Measurements from ENCODE around the gene BRPF1.
"Not testable (repeated sequence)": the region's sequence is repeated elsewhere in the genome, so short reads cannot be mapped to it uniquely, and the experiment has no call there.

Gene BRPF1

DNA sequence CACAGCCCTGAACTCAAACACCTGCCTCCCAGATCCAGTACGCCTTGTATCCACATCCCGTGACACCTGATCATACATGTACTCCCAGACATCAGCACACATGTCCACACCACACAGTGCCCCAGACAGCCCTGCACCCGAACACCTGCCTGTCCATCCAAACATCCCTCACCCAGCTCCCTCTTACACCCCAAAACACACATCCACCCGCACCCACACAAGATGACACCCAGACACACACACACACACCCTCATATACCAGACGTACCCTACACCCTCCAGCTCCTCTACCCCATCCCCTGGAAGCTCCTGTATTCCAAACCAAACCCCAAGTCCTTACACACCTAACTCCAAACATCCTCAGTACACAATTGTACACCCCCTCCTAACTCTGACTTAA is 37.5 kb downstream of the BRPF1 start:
- DNase-seq (ENCODE audit: low spot score), result no peak

DNA sequence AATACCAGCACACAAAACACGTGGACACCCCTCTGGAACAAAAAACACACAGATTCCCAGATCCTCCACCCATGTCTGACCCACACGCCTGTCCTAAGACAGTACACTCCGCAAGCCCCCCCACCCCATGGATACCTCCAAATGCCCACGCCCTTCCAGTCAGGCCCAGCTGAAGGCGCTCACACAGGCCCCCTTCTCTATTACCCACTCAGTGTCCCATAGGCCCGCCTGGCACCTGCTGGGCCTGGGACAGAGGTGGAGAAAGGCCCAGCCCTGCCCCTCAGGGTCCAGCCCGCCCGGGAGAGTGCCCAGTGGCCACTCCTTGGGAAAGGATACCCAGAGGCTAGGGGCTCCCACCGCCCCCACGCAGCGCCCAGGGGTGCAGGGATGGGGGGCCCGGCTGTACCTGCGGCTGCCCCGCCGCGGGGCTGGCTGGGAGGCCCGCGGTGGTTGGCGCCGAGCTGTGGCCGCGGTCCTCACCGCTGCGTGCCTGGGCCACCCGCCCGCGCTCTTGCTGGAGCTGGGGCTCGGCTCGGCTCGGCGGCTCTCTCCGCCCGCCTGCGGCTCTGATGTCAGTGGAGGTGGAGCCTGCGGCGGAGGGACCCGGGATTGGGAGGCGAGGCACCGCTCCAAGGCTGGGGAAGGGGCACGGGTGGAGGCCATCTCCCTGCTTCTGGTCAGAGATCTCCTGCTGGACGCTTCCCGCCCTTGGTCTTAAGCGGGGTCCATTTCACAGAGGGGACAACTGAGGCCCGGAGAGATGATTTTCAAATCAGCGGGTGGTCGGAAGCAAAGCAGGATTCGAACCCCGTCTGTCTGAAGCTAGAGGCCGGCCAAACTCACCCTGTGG is 38.1 kb downstream of the BRPF1 start, which contains the start of gene CAMK1:
TSS of gene CAMK1 (minus strand) at position 522 of the 850 bp plus-strand sequence. CDS start 2,198 bp downstream, outside the sequence.
- DNase-seq (ENCODE audit: low spot score), result peak; percentile 32

DNA sequence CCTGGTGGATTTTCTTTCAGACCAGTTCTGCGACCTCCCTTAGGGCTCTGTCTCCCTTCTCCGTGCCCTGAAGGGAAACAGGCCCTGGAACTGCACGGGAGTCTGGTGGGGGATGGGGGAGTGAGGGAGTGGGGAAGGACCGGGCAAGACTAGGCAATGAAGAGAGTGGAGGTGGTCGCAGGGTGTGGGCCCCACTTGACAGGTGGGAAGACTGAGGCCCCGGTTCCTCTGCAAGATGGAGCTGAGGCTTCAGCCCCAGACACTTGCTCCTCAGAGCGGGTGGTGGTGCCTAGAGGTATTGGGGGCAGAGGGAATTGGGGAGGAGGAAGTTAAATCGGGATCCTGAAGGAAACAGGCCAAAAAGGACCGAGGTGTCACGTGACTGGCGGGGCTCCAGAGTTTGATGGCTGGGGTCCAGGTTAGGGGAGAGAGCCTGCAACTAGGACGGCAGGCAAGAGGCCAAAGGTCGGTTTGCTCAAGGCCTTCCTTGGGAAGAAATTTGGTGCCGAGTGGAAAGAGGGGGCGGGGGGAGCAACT is 38.8 kb downstream of the BRPF1 start:
- no peak for DNase-seq (ENCODE audit: low spot score)

DNA sequence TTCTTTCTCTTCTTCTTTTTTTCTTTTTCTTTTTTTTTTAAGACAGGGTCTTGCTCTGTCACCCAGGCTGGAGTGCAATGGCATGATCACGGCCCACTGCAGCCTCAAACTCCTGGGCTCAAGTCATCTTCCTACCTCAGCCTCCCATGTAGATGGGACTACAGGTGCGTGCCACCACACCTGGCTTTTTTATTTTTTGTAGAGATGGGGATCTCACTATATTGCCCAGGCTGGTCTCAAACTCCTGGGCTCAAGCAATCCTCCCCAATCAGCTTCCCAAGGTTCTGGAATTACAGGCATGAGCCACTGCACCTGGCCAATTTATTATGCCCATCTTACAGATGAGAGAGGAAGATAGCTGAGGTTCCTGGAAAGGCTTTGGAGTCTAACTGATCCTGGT is 39.5 kb downstream of the BRPF1 start:
- DNase-seq (ENCODE audit: low spot score), result not testable (repeated sequence)

DNA sequence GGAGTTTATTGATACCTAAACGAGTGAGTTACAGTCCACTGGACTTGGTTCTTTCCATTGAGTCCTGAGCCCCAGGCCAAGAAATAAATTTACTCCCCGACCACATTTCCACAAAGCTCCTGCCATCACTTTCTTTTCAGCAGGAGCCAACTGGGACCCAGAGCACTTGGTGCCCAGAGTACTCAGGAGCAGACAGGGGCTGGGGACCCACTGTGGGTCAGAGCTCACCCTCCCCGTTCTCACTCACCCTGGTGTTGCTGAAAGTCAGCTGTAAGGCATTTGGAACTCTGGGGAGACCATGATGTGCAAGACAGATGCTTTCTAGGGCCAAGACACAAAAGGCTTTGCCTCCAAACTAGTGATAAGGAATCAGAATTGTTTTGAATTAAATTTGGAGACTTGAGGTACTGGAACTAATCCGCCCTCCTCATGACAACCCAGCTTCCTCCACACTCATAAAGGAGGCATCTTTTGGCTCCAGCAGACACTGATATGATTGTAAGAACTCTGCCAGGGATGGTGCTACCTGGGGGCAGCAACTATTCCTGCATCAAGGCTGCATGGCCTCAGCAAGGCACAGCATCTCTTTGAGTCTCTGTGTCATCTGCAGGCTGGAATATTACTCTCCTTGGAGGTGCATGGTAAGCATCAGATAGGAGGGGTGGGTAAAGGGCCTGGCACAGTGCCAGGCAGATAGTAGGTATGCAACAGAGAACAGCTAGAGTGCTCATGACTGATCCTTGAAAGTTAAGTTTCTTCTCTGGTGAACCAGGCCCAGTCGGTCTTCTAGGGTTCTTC is 45.6 kb downstream of the BRPF1 start:
- DNase-seq (ENCODE audit: low spot score), result no peak

DNA sequence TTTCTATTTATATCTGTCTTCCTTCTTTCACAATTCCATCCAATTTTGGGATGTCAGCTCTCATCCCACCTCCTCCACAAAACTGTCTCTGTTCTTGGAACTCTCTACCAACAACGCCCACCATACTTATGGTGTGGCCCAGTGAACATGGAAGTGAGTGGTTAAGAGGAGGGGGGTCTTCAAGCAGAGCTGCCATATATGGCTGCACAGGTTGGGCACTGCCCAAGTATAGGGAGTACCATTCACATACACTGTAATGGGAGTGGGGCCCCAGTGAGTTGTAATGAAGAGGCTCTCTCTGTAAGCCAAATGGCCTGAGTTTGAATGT is 46.1 kb downstream of the BRPF1 start:
- DNase-seq (ENCODE audit: low spot score), result no peak

DNA sequence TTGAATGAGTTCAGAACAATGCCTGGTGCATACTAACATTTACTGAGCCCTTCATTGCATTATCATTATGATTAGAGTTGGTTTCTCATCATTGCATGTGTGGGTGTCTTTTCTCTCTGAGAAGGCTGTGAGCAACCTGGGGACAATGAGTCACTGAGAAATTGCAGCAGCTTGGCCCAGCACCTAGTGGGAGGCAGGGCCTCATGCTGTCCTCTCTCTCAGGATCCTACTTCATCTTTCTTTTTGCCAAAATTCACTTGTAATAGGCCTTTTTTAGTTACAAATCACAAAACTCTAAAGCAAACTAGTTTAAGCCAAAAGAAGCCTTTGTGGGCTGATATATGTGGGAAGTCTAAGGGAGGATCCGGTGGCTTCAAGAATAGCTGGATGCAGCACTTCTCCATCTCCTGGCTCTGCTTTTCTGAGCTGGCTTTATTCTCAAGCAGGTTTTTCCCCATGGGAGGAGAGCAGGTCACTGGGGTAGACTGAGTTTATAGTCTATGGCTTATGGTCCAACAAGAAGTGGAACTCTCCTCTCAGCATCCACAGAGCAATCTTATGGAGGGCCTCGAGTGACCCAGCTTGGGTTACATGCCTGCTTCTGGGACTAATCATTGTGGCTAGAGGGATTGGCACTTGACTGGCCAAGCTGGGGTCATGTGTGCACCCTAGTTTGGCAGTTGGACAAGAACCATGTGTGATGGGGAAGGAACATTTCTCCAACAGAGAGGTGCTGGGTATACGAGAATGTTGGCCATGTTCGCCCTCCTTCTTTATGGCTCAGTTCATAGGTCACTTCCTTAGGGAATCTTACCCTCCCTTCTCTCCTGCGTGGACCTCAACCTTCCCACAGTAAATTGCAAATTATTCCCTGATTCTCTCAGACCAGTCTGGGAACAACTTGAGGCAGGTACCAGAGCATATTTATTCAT is 46.9 kb downstream of the BRPF1 start:
- DNase-seq (ENCODE audit: low spot score), result no peak

DNA sequence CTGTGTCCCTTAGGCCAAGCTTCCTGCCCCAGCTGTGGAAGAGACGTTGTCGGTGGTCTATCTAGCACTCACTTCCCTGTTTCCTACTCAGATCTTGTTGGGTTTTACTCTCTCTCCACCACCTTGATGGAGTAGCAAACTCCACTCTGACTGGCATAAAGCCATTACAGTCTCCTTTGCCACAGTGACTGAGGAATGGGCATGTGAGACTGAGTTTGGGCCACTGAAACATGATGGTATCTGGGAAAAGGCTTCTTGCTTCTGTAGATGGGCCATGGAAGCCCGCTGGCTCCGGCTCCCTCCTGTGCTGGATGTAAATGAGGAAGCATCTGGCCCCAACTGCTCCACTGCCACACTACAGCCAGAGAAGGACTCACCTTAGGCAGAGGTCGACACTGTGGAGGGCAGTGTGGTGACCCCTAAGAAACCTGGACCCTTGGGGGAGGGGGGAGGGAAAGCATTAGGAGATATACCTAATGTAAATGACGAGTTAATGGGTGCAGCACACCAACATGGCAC is 47.6 kb downstream of the BRPF1 start:
- DNase-seq (ENCODE audit: low spot score), result no peak

DNA sequence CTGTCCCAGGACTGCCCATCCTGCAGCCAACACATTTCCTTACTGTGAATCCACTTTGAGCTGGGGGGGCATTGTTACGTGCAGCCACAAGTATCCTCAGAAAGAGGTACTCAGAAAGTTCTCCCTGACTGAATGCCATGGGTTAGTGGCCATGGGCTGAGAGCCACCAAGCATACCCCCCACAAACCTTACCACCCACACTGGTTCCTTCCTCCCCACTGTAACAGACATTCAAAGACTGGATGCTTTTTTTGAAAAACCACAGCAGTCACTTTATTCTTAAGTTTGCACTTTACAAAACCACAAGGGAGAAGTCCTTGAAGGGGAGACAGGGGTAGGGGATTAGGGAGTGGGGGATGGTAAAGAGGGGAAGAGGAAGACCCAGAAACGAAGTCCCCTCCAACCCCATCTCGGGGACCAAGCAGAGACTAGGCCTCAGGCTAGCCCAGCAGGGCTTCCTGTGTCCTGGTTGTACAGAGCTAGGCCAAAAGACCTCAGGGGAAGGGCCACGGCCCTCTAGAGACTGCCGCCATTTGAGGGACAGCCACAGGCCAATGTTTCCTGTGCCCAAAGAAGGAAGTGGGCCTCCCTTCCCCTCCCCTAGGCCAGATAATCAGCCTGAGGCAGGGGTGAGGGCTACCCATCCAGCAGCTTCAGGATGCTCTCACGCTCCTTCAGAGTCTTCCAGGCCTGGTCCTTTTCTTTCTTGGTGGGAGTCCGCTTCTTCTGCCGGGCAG is 48.4 kb downstream of the BRPF1 start:
- DNase-seq (ENCODE audit: low spot score), result no peak

DNA sequence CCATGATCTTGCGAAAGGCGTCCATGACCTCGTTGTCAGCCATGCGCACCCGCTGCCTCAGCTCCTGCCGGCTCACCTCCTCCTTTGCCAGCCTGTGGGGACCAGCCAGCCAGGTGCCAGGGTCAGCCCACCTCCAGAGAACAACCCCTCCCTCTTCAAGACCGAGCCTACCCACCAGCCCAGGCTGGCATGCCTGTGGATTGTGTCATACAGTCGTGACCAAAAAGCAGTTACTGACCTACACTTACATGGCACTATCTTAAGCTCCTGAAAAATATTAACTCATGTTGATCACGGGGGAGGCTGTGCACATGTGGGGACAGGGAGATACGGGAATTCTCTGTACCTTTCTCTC is 48.9 kb downstream of the BRPF1 start:
- no peak for DNase-seq (ENCODE audit: low spot score)

DNA sequence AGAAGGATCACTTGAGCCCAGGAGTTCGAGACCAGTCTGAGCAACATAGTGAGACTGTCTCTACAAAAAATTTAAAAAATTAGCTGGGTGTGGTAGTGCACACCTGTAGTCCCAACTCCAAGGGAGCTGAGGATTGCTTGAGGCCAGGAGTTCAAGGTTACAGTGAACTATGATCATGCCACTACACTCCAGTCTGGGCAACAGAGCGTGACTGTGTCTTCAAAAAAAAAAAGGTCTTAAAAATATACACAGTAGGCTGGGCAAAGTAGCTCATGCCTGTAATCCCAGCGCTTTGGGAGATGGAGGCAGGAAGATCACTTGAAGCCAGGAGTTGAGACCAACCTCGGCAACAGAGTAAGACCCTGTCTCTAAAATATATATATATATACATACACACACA is 49.4 kb downstream of the BRPF1 start:
- DNase-seq (ENCODE audit: low spot score), result no peak

DNA sequence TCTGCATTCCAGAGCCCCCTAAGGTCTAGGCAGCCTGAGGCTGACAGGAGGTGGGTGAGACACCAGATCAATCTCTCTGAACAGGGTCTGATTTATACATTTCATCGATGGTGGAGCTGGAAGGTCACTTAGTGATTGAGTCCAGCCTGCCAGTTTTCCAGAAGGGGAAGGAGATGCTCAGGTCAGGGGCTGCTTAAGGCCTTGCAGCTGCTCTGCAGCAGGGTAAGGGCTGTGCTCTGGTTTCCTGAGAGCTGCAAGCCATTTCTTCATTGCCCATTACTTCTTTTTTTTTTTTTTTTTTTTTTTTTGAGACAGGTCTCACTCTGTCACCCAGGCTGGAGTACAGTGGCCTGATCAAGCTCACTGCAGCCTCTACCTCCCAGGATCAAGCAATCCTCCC is 50.0 kb downstream of the BRPF1 start:
- DNase-seq (ENCODE audit: low spot score), result no peak

DNA sequence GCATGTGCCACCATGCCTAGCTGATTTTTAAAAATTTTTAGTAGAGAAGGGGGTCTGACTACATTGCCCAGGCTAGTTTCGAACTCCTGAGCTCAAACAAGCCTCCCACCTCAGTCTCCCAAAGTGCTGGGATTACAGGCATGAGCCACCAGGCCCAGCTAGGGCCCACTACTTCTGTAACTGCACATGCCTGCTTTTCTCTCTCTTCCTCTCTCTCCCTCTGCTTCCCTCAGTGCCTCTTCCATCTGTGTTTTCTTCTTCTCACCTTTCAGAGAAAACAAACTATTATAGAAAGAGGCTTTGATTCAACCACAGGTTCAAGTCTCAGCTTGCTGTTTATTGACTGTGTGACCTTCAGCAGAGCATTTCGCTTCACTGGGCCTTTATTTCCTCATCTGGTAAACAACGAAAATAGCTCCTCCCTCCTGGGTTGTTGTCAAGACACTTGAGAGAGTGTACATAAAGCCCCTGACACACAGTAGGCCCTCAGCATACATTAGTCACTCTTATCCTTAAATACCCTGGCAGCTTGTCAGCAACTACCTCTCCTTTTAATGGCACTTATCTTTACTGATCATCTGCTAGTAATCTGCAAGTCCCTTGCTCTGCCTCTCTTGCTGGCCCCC is 50.6 kb downstream of the BRPF1 start:
- DNase-seq (ENCODE audit: low spot score), result no peak

DNA sequence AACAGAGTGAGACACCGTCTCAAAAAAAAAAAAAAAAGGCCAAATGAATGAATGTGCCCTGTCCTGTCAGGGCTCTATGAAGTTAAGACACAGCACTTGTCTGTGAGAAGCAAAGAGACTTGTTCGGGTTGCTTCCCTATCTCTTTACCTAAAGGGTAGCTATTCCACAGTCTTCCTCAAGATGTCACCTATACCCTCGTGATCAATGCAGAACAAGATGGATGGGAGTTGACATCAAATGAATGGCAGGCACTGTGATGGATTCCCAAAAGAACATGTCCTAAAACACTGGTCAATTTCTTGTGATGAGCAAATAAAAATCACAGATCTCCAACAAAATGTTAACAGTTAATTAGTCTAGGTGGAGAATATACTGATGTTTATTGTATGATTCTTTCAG is 51.2 kb downstream of the BRPF1 start:
- DNase-seq (ENCODE audit: low spot score), result no peak

DNA sequence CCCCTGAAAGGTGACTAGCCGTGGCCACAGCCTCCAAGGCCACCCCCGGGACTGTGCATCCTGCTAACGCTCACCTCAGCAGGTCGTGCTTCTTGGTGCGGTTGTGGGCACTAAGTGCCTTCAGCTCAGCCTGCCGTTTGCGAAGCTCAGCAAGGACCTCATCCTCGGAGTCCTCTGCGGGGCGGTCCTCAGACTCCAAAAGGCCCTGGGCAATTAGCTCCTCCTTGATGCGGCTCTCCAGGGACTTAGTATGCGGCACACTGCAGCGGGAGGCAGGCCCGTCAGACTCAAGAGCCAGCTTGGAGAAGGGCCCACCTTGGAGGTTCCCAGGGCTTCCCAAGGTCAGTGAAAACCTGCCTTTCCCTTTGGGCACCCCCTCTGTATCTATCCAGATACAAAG is 52.4 kb downstream of the BRPF1 start:
- no peak for DNase-seq (ENCODE audit: low spot score)

DNA sequence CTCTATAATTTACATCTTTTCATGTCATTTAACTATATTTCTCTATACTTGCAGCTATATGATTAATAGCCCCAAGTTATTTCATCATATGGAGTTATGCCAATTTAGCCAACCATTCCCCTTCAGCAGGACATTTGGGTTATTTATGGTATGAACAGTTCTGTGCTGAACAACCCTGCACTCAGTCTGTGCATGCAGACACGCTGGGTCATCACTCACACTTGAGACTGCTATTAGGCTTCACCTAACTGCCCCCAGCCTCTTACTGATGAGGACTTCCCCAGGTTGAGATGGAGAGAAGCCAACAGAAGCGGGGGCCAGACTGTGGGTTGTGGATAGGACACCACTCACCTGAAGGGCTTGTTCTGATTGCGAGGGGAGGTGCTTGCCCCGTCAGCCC is 53.4 kb downstream of the BRPF1 start:
- DNase-seq (ENCODE audit: low spot score), result no peak

DNA sequence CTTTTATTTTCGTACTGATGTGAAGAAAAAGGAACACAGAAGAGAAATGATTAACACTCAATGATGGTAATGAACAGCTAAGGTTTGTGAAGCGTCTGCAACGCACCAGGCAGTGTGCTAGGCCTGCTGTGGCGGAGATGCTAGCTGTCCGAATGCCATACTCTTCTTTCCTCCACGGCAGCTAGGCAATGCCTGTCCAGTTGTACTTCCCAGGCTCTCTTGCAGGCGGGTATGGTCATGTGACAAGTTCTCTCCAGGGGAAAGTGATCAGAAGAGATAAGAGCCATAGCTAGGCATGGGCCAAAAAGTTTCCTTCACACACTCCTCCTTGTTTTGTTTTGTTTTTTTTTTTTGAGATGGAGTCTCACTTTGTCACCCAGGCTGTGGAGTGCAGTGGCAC is 54.1 kb downstream of the BRPF1 start:
- DNase-seq (ENCODE audit: low spot score), result no peak

DNA sequence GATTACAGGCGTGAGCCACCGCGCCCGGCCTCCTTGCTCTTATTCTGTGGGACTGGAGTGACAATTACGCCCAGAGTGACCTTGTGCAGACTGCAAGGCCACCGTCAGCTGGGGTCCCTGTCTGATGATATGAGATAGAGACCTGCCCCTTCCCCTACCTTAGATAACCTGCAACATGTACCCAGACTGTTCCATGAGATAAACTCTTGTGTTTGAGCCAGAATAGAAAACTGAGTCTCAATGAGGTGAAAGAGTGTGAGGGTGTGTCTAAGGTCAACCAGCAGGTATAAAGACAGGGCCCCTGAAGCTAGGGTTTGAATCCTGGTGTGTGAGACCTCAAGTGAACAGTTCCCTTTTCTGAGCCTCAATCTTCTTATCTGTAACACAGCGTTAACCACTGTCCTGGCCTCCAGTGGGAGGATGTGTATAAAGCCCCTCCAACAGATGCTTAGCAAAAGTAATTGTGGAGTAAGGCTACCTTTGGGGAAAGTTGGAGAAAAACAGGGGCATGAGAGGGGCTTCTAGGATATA is 54.7 kb downstream of the BRPF1 start:
- DNase-seq (ENCODE audit: low spot score), result no peak

DNA sequence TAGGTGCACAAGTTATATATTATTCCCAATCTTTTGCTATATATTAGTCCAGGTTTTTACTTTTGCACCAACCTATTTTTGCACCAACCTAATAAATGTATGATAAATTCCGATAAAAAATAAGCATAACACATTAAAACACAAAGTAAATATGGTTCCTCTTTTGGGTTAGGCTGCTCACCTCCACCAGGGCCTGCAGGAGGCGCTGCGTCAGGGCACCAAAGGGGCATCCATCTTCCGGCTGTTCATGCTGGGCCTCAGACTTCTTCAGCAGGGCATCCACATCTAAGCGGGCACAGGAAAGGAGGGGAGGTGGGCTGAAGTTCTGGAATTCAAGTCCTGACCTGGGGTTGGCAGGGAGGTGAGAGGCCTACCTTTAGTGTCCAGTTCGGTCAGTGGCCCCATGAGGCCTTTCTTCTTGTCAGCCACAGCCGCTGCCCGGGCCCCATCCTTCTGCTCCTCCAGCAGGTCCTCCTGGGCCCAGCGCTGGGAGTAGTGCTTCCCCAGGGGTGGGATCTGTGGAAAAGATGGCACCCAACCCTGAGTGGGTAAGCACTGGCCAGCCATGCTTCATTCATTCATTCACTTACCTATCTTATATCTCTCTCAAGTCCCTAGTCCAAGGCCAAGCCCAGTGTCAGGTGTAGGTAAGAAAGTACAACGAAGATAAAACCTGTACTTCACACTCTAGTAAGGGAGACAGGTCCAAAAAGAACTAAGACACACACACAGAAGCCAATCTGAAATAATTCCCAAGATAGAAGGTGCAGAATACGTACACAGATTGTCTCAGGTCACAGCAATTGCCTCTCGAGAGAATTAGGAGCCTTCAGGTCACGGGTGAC is 55.5 kb downstream of the BRPF1 start:
- DNase-seq (ENCODE audit: low spot score), result no peak

DNA sequence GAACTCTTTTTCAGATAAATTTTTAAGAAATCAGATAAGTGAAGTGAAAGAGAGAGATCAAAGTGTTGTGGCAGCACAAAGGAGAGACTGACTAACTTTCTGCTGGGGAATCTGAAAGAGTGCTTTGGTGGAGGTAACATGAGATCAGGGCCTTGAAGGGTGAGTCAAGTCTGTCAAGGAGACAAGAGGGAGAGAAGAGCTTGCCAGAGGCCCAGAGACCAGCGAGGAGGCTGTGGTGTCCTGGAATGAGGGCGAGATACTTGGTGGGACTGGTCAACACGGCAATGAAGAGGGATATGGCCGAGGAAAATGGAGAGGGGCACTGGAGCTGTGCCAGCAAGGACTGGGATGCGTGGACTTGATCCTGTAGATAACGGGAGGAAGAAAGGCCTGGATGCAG is 56.2 kb downstream of the BRPF1 start:
- DNase-seq (ENCODE audit: low spot score), result no peak

All from COLO829 (cell line).